Activated T-cell treated with anti-CD3 and anti-CD28 coated beads, Interleukin-2, amount 50 U/mL, for 24 hours (primary cell): ENCODE results near the gene CSK.

Experiments used
- DNase-seq: peaks from one replicate; pipeline ENCODE4 v3.0.0-alpha.2; 2020
- H3K27ac Mint-ChIP-seq: 2 replicates; pipeline ENCODE4 v1.8.0; 2020; ENCODE audit warnings: mild to moderate bottlenecking, mixed read lengths
- H3K27me3 Mint-ChIP-seq: 2 replicates; pipeline ENCODE4 v1.8.0; 2020; ENCODE audit warnings: mixed read lengths
- H3K36me3 Mint-ChIP-seq: 2 replicates; pipeline ENCODE4 v1.8.0; 2020; ENCODE audit warnings: low read depth, mixed read lengths
- H3K4me1 Mint-ChIP-seq: 2 replicates; pipeline ENCODE4 v1.8.0; 2020; ENCODE audit warnings: low read depth, mixed read lengths
- H3K4me3 Mint-ChIP-seq: 2 replicates; pipeline ENCODE4 v1.8.0; 2020; ENCODE audit warnings: mild to moderate bottlenecking, moderate library complexity, mixed read lengths
- H3K9me3 Mint-ChIP-seq: 2 replicates; pipeline ENCODE4 v1.8.0; 2020; ENCODE audit warnings: mixed read lengths

Gene CSK

DNA sequence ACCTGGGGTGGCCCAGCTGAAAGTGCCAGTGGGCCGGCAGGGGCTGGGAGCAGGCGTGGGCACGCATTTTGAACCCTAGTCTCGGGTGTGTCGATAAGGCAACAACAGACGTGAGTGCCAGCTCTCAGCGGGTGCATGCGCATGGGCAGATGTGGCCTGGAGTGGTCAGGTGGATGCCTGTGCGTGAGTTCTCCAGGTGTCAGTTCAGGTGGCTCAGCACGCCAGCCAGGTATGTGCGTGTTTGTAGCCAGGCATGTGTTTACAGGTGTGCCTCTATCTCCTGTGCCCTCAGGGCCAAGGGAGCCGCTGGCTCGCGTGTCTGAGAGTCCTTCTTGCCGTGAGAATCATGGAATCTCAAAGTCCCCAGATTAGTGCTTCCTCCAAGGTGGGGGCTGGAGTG is 18.5 kb upstream of the CSK start:
- no peak overlapping the region for H3K27ac Mint-ChIP-seq
- peaks cover 2% of the 10 kb centered on the region for H3K4me1 Mint-ChIP-seq
- no peaks in the 10 kb centered on the region for H3K36me3 Mint-ChIP-seq
- DNase-seq = no peak
- peaks cover 6% of the 10 kb centered on the region for H3K27me3 Mint-ChIP-seq
- H3K4me3 Mint-ChIP-seq = no peak overlapping the region
- no peaks in the 10 kb centered on the region for H3K9me3 Mint-ChIP-seq

DNA sequence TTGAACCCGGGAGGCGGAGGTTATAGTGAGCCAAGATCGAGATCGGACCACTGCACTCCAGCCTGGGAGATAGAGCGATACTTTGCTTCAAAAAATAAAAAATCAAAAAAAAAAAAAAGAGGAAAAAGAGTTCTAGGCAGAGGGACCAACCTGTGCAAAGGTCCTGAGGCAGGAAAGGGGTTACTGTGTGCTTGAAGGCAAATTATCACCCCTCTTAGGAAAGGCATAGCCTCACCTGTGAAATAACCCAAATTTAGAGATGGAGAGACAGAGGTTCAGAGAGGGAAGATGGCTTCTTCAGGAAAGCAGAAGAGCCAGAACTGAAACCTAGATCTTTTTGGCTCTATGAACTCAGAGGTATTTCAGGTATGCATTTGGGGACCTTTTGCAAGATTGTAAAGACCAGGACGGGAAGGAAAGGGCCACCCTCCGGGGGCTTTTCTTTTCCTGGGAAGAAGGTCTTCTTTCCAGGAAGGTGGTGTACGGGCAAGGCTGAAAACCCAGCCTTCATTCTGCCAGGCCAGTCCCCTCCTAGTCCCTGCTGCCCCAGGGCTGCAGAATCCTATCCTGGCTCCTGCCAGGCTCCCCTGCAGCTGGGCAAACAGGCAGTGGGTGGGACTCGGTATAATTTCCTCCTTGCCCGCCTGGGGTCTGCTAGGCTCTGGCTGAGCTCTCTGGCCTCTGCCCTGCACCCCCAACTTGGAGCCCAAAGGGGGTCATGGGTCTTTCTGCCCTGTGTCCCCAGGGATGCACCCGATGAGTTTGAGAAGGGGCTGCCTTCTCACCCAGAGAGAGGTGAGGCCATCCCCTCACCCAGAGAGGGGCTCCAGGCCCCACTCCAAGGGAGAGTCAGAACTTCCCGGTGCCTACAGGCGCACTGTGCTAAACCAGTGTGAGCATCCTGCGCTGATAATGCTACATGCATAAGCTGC is 14.4 kb upstream of the CSK start:
- H3K9me3 Mint-ChIP-seq = no peaks in the 10 kb centered on the region
- no peak overlapping the region for H3K27ac Mint-ChIP-seq
- H3K4me3 Mint-ChIP-seq = no peak overlapping the region
- no peak for DNase-seq
- peaks cover 10% of the 10 kb centered on the region for H3K27me3 Mint-ChIP-seq
- H3K36me3 Mint-ChIP-seq = no peaks in the 10 kb centered on the region
- H3K4me1 Mint-ChIP-seq = peaks cover 19% of the 10 kb centered on the region

DNA sequence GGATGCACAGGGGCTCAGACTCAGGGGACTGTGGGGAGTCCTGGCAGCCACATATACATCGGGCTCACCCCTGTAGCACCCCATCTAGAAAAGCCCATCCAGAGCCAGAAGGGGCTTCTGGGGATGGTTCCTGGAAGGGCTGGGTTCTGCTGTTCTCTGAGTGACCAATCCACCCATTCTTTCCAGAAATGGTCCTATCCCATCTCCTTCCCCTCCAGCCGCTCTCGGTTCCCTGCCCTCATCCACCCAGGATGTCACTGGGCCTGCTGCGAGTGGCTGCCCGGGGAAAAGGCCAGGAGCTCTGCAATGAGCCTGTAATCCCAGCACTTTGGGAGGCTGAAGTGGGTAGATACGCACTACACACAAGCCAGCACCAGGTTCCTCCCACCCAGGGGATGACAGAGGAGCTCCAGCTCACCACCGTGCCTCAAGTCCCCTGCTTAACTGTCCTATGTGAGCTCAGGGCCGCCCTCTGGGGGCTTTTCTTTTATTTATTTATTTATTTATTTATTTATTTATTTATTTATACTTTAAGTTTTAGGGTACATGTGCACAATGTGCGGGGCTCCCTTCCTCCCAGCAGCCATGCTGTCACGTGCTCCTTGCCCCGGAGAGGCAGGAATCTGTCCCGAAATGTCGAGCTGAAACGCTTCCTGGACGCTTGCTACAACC is 13.6 kb upstream of the CSK start:
- Mint-ChIP-seq H3K27me3 (peaks cover 4% of the 10 kb centered on the region), H3K9me3 (no peaks in the 10 kb centered on the region), H3K27ac (peak overlapping the region; percentile 66), H3K36me3 (no peaks in the 10 kb centered on the region), H3K4me1 (peaks cover 19% of the 10 kb centered on the region), H3K4me3 (peak overlapping the region; percentile 24)
- DNase-seq = no peak

DNA sequence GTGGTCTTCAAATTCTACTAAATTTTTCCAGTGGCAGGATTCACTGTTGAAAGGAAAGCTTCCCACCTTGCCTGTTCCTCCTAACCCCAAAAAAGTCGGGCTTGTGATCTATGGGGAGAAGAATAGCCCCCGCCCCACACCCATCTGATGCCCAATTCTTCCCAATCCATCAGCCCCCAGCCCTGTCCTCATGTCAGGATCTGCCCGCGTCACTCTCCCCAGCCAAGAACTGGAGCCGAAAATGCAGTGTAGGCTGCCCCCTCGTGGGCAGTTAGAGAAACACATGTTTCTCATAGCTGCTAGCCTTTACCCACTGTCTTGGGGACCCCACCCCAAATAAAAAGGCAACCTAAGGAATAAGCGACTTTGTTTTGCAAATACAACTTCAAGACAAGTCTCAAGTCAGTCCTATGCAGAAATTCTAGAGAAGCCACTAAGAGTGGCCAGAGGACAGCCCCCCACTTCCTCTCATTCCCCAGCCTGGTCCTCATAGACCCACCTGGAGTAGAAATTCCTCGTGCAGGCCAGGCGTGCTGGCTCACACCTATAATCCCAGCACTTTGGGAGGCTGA is 13.0 kb upstream of the CSK start:
- Mint-ChIP-seq H3K36me3 (no peaks in the 10 kb centered on the region), H3K9me3 (no peaks in the 10 kb centered on the region), H3K4me3 (peak overlapping the region; percentile 24), H3K27ac (peak overlapping the region; percentile 66), H3K4me1 (peaks cover 25% of the 10 kb centered on the region), H3K27me3 (peaks cover 4% of the 10 kb centered on the region)
- DNase-seq = peak; percentile 74

DNA sequence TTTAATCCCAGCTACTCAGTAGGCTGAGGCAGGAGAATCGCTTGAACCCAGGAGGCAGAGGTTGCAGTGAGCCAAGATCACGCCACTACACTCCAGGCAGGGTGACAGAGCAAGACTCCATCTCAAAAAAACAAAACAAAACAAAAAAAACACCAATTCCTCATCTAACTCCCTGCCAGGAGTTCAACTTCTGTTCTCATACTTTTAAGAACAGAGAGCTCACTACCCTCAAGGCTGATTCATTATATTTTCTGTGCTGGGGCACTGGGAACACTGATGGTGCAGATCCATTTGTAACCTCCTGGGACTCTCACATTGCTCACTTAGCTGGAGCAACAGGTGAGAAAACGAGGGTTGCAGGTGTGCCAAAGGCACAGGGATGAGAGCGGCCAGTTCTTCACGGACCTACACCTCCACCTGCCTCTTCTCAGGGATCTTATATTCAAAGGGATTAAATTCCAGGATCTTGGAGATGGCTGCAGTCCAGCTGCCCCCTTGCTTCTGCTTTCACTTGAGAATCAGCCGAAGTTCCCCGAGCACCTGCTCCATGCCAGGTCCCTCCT is 12.3 kb upstream of the CSK start:
- Mint-ChIP-seq H3K27me3 (peaks cover 4% of the 10 kb centered on the region), H3K4me1 (peaks cover 30% of the 10 kb centered on the region), H3K36me3 (no peaks in the 10 kb centered on the region), H3K9me3 (no peaks in the 10 kb centered on the region), H3K4me3 (no peak overlapping the region), H3K27ac (no peak overlapping the region)
- no peak for DNase-seq

DNA sequence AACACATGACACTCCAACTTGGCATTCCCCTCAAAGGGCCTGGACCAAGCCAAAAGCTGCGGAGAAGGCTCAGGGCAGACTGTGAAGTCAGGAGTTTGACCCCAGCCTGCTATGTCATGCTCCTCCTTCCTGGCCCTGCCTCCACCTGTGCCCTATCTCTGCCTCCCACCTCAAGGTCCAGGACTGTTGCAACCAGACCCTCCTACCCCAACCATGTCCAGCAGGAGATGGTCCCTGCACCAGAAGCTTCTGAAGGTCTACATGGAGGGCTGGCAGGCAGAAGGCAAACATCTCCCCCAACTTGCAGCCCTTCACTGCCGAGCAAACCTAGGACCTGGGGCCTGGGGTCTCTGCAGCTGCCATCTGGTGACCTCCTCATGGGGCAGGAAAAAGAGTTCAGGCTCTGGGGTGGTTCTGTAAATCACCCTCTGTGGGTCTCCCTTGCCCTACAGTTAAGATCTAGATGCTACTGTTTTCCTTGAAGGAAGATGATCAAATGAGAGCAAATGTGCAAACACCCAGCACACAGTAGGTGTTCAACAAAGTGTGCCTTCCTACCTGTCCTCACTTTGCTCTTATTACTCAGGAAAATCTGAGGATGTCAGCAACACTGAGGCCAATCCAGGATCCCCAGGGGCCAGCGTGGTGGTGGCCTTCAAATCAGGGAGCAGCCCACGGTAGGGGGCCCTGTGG is 11.5 kb upstream of the CSK start:
- Mint-ChIP-seq H3K27ac (no peak overlapping the region), H3K9me3 (no peaks in the 10 kb centered on the region), H3K36me3 (no peaks in the 10 kb centered on the region), H3K27me3 (peaks cover 4% of the 10 kb centered on the region), H3K4me3 (no peak overlapping the region), H3K4me1 (peaks cover 35% of the 10 kb centered on the region)
- DNase-seq = no peak

DNA sequence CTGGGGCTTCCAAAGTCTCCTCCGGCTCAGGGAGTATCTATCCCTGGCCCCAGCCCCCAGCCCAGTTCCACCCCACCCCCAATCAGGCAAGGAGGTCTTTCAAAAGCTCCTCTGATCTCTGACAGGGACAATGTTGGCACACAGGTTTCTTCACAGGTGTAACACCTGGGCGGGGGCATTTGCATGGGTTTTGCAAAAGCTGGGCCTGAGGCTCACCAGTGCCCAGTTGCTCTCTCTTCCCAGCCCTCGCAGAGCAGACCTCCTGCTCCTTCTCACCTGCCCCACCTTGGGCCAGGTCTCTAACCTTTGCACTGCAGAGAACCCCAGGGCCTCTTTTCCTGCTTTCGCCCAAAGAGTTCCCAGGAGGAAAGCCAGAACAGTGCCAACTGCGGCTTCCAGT is 8.6 kb upstream of the CSK start:
- Mint-ChIP-seq H3K36me3 (peaks cover 1% of the 10 kb centered on the region), H3K27me3 (peaks cover 4% of the 10 kb centered on the region), H3K27ac (no peak overlapping the region), H3K9me3 (no peaks in the 10 kb centered on the region), H3K4me1 (peaks cover 64% of the 10 kb centered on the region), H3K4me3 (no peak overlapping the region)
- DNase-seq = no peak

DNA sequence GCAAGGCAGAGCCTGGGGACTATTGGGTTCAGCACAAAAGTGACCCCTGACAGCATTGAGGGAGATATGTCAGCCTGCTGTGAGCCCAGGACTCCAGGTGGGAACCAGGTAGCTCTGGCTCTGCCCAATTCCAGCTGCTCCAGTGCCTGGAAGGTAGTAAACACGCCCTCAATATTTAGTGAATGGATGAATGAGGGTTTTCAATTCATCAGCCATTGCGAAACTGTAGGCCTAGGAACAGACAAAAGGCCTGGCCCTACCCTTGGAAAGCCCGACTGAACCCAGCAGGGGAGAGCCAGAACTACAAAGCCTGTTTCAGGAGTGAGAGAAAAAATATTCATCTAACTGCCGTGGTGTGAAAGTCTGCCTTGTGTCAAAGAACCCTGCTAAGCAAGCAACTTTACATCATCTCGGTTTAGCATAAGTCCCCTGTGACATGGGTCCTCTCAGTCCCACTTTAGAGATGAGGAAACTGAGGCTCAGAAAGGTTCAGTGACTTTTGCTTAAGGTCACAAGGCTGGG is 8.1 kb upstream of the CSK start:
- Mint-ChIP-seq H3K27ac (peak overlapping the region; percentile 72), H3K4me3 (no peak overlapping the region), H3K4me1 (peaks cover 65% of the 10 kb centered on the region), H3K36me3 (peaks cover 1% of the 10 kb centered on the region), H3K27me3 (peaks cover 1% of the 10 kb centered on the region), H3K9me3 (no peaks in the 10 kb centered on the region)
- DNase-seq = no peak

DNA sequence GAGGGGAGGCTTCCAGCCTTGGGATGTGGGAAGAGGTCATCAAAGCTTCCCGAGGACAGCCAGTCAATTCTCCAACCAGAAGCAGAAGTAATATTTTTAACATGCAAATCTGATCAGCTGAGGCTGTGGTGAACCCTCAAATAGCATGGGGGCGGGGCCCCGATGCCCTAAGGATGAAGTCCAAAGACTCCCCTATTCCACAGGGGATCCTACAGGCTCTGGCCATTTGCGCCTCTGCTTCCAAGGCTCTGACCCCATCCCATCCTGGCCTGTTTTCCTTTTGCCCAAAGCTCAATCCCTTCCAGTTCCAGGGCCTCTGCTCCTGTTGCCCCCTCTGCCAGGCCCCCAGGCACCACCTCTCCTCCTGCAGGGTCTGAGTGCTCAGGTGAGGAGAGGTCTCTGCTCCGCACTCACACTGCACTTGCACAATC is 6.7 kb upstream of the CSK start:
- Mint-ChIP-seq H3K27ac (peak overlapping the region; percentile 99), H3K27me3 (no peaks in the 10 kb centered on the region), H3K9me3 (no peaks in the 10 kb centered on the region), H3K36me3 (peaks cover 1% of the 10 kb centered on the region), H3K4me3 (no peak overlapping the region), H3K4me1 (peaks cover 77% of the 10 kb centered on the region)
- DNase-seq = no peak

DNA sequence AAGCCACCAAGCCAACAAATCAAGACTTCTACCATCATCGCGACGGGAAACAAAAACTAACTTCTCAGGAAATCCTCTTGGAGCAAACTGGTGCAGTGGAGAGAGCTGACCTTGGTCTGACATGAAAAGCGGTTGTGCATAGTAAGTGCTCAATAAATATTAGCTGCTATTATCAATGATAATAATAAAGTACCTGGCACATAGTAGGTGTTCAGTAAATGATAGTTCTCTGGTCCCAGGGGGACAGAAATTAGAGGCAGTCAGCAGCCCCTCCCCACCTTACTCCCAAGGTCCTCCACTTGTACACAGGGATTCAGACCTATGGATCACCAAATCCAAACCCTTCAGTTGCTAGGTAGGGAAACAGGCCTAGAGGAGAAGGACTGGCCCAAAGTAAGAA is 6.0 kb upstream of the CSK start:
- H3K27ac Mint-ChIP-seq = peak overlapping the region; percentile 99
- no peaks in the 10 kb centered on the region for H3K9me3 Mint-ChIP-seq
- no peaks in the 10 kb centered on the region for H3K27me3 Mint-ChIP-seq
- peaks cover 83% of the 10 kb centered on the region for H3K4me1 Mint-ChIP-seq
- H3K36me3 Mint-ChIP-seq = peaks cover 2% of the 10 kb centered on the region
- H3K4me3 Mint-ChIP-seq = no peak overlapping the region
- DNase-seq = no peak

DNA sequence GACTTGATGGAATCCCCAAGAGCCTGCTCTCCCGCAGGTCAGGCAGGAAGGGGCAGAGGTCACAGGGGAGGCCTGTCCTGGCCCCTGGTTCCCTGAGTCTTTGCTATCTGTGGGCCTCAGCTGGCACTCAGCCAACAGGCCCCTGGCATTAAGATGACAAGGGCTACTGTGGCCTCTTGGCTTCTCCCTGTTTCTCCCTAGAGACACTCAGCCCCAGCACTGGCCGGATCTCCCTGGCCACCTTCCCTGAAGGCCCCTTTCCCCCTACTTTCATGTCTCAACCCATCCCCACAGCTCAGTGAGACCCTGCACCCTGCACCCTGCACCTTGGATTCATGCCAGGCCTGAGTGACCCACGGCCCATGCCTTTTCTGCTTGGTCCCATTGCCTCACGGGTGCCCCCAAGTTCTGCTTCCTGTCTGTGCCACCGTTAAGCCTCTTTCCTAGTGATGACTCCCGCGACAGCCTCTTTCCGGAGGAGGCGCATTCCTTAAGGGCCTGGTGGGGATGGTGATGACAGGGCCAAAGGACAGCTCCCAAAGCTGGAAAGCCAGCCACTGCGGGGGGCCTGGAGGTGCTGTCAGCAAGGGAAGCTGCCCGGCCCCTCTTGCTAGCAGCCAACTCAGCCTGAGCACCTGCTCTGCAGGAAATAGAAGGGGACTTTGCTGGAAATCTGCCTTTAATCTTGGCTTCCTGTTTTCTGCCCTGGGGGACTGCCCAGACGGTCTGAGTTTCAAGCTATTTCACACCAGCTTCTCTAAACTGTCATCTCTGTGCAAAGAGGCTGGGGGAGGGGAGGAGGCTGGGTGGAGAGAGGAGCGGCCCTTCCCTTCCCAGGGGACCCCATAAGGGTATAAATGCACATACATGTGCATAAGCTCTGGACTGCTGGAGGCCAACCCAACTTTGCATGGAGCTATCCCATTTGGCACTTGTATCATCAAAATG is 4.8 kb upstream of the CSK start:
- no peaks in the 10 kb centered on the region for H3K9me3 Mint-ChIP-seq
- H3K4me1 Mint-ChIP-seq = peaks cover 81% of the 10 kb centered on the region
- peak; percentile 76 for DNase-seq
- peak overlapping the region; percentile 99 for H3K27ac Mint-ChIP-seq
- peaks cover 9% of the 10 kb centered on the region for H3K36me3 Mint-ChIP-seq
- H3K4me3 Mint-ChIP-seq = peak overlapping the region; percentile 77
- H3K27me3 Mint-ChIP-seq = no peaks in the 10 kb centered on the region

DNA sequence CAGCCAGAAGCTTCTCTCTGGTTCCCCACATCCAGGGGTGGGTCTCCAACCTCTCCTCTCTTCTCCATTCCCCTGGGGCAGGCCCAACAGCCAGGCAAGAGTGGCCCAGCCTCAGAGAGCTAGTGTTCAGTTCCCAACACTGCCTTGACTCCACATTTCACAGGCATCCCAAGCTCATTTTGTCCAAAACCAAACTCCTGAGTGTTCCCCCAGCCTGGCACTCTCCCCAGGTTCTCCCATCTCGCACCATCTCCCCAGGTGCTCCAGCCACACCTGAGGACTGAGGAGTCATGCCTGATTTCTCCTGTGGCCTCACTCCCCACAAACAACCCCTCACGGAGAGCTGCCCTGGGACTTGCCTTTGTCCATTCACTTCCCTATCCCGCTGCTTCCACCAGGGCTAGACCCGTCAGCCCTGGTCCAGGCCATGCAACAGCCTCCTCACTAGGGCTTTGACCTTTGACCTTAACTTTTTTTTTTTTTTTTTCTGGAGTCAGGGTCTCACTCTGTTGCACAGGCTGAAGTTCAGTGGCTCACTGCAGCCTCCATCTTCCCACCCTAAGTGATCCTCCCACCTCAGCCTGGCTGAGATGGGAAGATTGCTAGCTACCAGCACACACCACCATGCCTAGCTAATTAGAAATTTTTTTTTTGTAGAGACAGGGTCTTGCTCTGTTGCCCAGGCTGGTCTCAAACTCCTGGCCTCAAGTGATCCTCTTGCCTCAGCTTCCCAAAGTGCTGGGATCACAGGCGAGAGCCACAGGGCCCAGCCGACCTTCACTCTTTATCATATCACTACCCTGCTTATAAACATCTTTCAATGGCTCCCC is 3.9 kb upstream of the CSK start:
- Mint-ChIP-seq H3K27ac (peak overlapping the region; percentile 99), H3K4me3 (peak overlapping the region; percentile 77), H3K36me3 (peaks cover 14% of the 10 kb centered on the region), H3K4me1 (peaks cover 79% of the 10 kb centered on the region), H3K9me3 (no peaks in the 10 kb centered on the region), H3K27me3 (no peaks in the 10 kb centered on the region)
- DNase-seq = no peak
